ENCODE measurements around the gene MID1IP1. TPM values are rescaled to one million over a fixed set of nuclear protein-coding genes. Genes with fewer than 3 reads are reported as not detected.

MID1IP1 gene
- total and polyA plus RNA-seq, 10 of the 15 experiments (the other 5 are each of a cell fraction or from before 2014, with no cell fraction given) = 0.21 to 62.2 (median 14.6) TPM

DNA sequence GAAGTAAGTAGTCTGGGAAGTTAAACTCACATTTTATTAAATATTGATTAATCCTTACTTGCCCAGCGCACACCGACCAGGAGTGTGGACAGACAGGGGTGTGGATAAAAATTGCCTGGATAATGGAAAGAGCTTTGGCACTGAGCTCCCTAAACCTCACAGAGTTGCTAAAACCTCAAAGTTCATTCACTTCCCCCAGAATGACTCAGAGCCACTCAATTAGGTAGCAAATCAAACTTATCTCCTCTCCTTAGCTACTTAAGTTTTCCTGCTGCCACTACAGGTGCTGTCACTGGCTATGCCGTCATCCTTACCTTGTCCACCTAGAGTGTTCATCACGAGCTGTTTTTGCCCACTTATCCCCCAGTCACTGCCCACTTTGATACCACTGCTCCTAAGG lies 27.0 kb upstream of the MID1IP1 start:
- ATAC-seq = no peak
- H2AFZ ChIP-seq (ENCODE audit: control insufficient read depth, low read depth, low read length) = no peak overlapping the region
- RAD21 ChIA-PET (ENCODE audit: unreplicated experiment) = interaction anchor here (1.0 to 1.2 kb wide), 2 partner anchors 10 to 210 kb away, joined by 3 read pairs; no protein-coding TSS in a partner anchor
- H3K9ac ChIP-seq (ENCODE audit: control insufficient read depth, insufficient read depth, low read length) = no peak overlapping the region
- POLR2A ChIA-PET = no interaction called here
- TF ChIP-seq BMI1 (IDR thresholded peaks at IDR 0.05; ENCODE audit: borderline replicate concordance) (no peak), KDM1A (IDR thresholded peaks at IDR 0.05; ENCODE audit: borderline replicate concordance) (no peak), RB1 (IDR thresholded peaks at IDR 0.05; ENCODE audit: borderline replicate concordance) (no peak), BCL11A (IDR thresholded peaks at IDR 0.05; ENCODE audit: low read depth, low read length) (no peak), ZNF217 (IDR thresholded peaks at IDR 0.05) (no peak), FOXM1 (IDR thresholded peaks at IDR 0.05; ENCODE audit: low read depth, low read length) (no peak)
- TF ChIP-seq, protein P1, sequence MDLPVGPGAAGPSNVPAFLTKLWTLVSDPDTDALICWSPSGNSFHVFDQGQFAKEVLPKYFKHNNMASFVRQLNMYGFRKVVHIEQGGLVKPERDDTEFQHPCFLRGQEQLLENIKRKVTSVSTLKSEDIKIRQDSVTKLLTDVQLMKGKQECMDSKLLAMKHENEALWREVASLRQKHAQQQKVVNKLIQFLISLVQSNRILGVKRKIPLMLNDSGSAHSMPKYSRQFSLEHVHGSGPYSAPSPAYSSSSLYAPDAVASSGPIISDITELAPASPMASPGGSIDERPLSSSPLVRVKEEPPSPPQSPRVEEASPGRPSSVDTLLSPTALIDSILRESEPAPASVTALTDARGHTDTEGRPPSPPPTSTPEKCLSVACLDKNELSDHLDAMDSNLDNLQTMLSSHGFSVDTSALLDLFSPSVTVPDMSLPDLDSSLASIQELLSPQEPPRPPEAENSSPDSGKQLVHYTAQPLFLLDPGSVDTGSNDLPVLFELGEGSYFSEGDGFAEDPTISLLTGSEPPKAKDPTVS (IDR thresholded peaks at IDR 0.05; ENCODE audit: low read depth, low read length) = no peak
- FAIRE-seq = no peak
- 0% methylated on average over 4 of the region's 4 CpGs for WGBS (ENCODE audit: insufficient coverage, insufficient replicate concordance, low lambda C conversion rate, missing lambda C conversion rate)
- no peak overlapping the region for H3K27ac ChIP-seq (ENCODE audit: control insufficient read depth, insufficient read depth)
- H3K9me3 ChIP-seq (replicated peaks; ENCODE audit: control insufficient read depth, insufficient read depth, low read length) = no peaks in the 10 kb centered on the region
- no peak overlapping the region for H3K4me2 ChIP-seq (ENCODE audit: control insufficient read depth, insufficient read depth)
- no peak overlapping the region for H3K4me3 ChIP-seq
- H3K79me2 ChIP-seq (ENCODE audit: control insufficient read depth, insufficient read depth, low read length) = no peaks in the 10 kb centered on the region
- CTCF ChIA-PET = interaction anchor here (0.6 to 0.7 kb wide), 2 partner anchors 9 to 12 kb away, joined by 3 read pairs; no protein-coding TSS in a partner anchor
- H3K27me3 ChIP-seq (replicated peaks in 1 of 2; ENCODE audit: control insufficient read depth in 2 of 2, insufficient read depth in 2 of 2, low read length in 1 of 2) = no peaks in the 10 kb centered on the region
- no peaks in the 10 kb centered on the region for H3K4me1 ChIP-seq (ENCODE audit: control insufficient read depth, insufficient read depth, low read length)
- BruUV-seq (replicated peaks) = no TSS peak
- no peaks in the 10 kb centered on the region for H4K20me1 ChIP-seq (ENCODE audit: control insufficient read depth, insufficient read depth)
- DNase-seq (ENCODE audit: low read depth, low spot score) = no peak
- SMC1A ChIA-PET (ENCODE audit: uncharacterized antibody, unreplicated experiment) = interaction anchor here (0.6 to 1.0 kb wide), 2 partner anchors 14 to 269 kb away, joined by 3 read pairs; no protein-coding TSS in a partner anchor
- intact Hi-C loops (cut with micrococcal nuclease; ENCODE audit: unreplicated experiment) = no loop called here
- in situ Hi-C loops (cut with MboI) = no loop called here
- H3K36me3 ChIP-seq (ENCODE audit: control insufficient read depth in 2 of 2, insufficient read depth in 2 of 2, low read length in 1 of 2) = no peaks in the 10 kb centered on the region

DNA sequence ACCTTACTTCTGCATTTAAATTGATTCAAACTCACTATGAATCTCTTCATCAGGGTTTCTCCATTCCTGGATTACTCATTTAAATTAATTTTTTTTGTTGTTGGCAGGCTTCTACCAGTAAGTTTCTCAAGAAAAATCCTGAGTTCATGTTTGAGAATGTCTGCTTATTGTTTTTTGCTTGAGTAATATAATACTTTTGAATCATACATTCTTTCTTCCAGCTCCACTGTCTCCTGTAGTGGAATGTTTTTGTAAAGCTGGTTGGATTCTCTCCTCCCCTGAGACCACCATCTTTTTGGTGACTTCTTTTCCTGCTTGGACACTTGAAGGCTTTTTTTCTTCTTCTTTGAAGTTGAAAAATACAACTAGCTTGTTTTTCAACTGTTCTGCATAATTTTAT lies 4.3 kb upstream of the MID1IP1 start:
- H3K4me1 ChIP-seq (ENCODE audit: control insufficient read depth, insufficient read depth, low read length) = no peaks in the 10 kb centered on the region
- ChIA-PET POLR2A (no interaction called here), CTCF (interaction anchor here (1.1 kb wide), 1 partner anchor 9 kb away, joined by 3 read pairs; no protein-coding TSS in a partner anchor), SMC1A (ENCODE audit: uncharacterized antibody, unreplicated experiment) (interaction anchor here (0.9 to 1.7 kb wide), 3 partner anchors 9 to 352 kb away, joined by 3 read pairs; no protein-coding TSS in a partner anchor), RAD21 (ENCODE audit: unreplicated experiment) (no interaction called here)
- H3K79me2 ChIP-seq (ENCODE audit: control insufficient read depth, insufficient read depth, low read length) = peaks cover 5% of the 10 kb centered on the region
- H3K27ac ChIP-seq (ENCODE audit: control insufficient read depth, insufficient read depth) = no peak overlapping the region
- H3K9me3 ChIP-seq (replicated peaks; ENCODE audit: control insufficient read depth, insufficient read depth, low read length) = no peaks in the 10 kb centered on the region; the same call in 2 of the 3 replicates
- no peak overlapping the region for H3K4me3 ChIP-seq
- FAIRE-seq (no peak), ATAC-seq (no peak), DNase-seq (ENCODE audit: low read depth, low spot score) (no peak)
- BruUV-seq (replicated peaks) = no TSS peak
- H3K36me3 ChIP-seq (ENCODE audit: control insufficient read depth in 2 of 2, insufficient read depth in 2 of 2, low read length in 1 of 2) = no peaks in the 10 kb centered on the region
- H3K9ac ChIP-seq (ENCODE audit: control insufficient read depth, insufficient read depth, low read length) = no peak overlapping the region
- H3K27me3 ChIP-seq (replicated peaks in 1 of 2; ENCODE audit: control insufficient read depth in 2 of 2, insufficient read depth in 2 of 2, low read length in 1 of 2) = no peaks in the 10 kb centered on the region
- in situ Hi-C loops (cut with MboI) = no loop called here
- H3K4me2 ChIP-seq (ENCODE audit: control insufficient read depth, insufficient read depth) = no peak overlapping the region
- intact Hi-C loops (cut with micrococcal nuclease; ENCODE audit: unreplicated experiment) = no loop called here
- no peak overlapping the region for H2AFZ ChIP-seq (ENCODE audit: control insufficient read depth, low read depth, low read length)
- no peaks in the 10 kb centered on the region for H4K20me1 ChIP-seq (ENCODE audit: control insufficient read depth, insufficient read depth)
- TF ChIP-seq PAX5 (IDR thresholded peaks at IDR 0.05; ENCODE audit: borderline replicate concordance, low read depth, low read length) (no peak), ZNF622 (IDR thresholded peaks at IDR 0.05) (no peak), TCF3 (IDR thresholded peaks at IDR 0.05; ENCODE audit: borderline replicate concordance, insufficient read depth, low read depth, low read length) (no peak), SUZ12 (IDR thresholded peaks at IDR 0.05; ENCODE audit: unreplicated experiment) (no peak), POLR2A (IDR thresholded peaks at IDR 0.05; ENCODE audit: low read depth, low read length) (no peak), ZZZ3 (IDR thresholded peaks at IDR 0.05; ENCODE audit: control insufficient read depth, insufficient read length, low read depth) (no peak), BRCA1 (IDR thresholded peaks at IDR 0.05; ENCODE audit: low read depth, low read length) (no peak), RAD51 (IDR thresholded peaks at IDR 0.05) (no peak)
- TF ChIP-seq, protein P2, sequence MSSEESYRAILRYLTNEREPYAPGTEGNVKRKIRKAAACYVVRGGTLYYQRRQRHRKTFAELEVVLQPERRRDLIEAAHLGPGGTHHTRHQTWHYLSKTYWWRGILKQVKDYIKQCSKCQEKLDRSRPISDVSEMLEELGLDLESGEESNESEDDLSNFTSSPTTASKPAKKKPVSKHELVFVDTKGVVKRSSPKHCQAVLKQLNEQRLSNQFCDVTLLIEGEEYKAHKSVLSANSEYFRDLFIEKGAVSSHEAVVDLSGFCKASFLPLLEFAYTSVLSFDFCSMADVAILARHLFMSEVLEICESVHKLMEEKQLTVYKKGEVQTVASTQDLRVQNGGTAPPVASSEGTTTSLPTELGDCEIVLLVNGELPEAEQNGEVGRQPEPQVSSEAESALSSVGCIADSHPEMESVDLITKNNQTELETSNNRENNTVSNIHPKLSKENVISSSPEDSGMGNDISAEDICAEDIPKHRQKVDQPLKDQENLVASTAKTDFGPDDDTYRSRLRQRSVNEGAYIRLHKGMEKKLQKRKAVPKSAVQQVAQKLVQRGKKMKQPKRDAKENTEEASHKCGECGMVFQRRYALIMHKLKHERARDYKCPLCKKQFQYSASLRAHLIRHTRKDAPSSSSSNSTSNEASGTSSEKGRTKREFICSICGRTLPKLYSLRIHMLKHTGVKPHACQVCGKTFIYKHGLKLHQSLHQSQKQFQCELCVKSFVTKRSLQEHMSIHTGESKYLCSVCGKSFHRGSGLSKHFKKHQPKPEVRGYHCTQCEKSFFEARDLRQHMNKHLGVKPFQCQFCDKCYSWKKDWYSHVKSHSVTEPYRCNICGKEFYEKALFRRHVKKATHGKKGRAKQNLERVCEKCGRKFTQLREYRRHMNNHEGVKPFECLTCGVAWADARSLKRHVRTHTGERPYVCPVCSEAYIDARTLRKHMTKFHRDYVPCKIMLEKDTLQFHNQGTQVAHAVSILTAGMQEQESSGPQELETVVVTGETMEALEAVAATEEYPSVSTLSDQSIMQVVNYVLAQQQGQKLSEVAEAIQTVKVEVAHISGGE (CRISPR knock-in tag; IDR thresholded peaks at IDR 0.05) = no peak
